ENCODE data around the gene WWOX. TPM values are rescaled to one million over a fixed set of nuclear protein-coding genes. Genes with fewer than 3 reads are reported as not detected.
"Not testable (repeated sequence)": the region's sequence is repeated elsewhere in the genome, so short reads cannot be mapped to it uniquely, and the experiment has no call there.

Gene WWOX
- total and polyA plus RNA-seq, 10 donors = 5.9 to 90.3 (median 26.4) TPM

GRCh38 chr16:78596348-78596995 is 497.0 kb downstream of the WWOX start:
- Histone ChIP-seq H3K4me3 (no peak overlapping the region), H3K36me3 (no peaks in the 10 kb centered on the region), H3K27me3 (replicated peaks in 1 of 7) (no peaks in the 10 kb centered on the region), H3K9me3 (no peaks in the 10 kb centered on the region), H3K27ac (no peak overlapping the region), H3K4me1 (no peaks in the 10 kb centered on the region)
- no peak for DNase-seq
- TF ChIP-seq POLR2AphosphoS5 (IDR thresholded peaks at IDR 0.05) (no peak), POLR2A (IDR thresholded peaks at IDR 0.05) (no peak)
- TF ChIP-seq, protein P1, sequence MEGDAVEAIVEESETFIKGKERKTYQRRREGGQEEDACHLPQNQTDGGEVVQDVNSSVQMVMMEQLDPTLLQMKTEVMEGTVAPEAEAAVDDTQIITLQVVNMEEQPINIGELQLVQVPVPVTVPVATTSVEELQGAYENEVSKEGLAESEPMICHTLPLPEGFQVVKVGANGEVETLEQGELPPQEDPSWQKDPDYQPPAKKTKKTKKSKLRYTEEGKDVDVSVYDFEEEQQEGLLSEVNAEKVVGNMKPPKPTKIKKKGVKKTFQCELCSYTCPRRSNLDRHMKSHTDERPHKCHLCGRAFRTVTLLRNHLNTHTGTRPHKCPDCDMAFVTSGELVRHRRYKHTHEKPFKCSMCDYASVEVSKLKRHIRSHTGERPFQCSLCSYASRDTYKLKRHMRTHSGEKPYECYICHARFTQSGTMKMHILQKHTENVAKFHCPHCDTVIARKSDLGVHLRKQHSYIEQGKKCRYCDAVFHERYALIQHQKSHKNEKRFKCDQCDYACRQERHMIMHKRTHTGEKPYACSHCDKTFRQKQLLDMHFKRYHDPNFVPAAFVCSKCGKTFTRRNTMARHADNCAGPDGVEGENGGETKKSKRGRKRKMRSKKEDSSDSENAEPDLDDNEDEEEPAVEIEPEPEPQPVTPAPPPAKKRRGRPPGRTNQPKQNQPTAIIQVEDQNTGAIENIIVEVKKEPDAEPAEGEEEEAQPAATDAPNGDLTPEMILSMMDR (IDR thresholded peaks at IDR 0.05 in 8 of 11, conservative IDR thresholded peaks at IDR 0.05 in 3 of 11) = no peak
- intact Hi-C loops (cut with DNase I; ENCODE audit: low total_unique reads) = no loop called here
- 91 to 95% (median 94%) methylated on average over 10 of the region's 10 CpGs for WGBS, 5 donors

GRCh38 chr16:78596996-78597422 is 497.6 kb downstream of the WWOX start:
- 93 to 98% (median 95%) methylated on average over 9 of the region's 9 CpGs for WGBS, 5 donors
- H3K27me3 ChIP-seq (replicated peaks in 1 of 7) = no peaks in the 10 kb centered on the region
- intact Hi-C loops (cut with DNase I; ENCODE audit: low total_unique reads) = no loop called here

DNA sequence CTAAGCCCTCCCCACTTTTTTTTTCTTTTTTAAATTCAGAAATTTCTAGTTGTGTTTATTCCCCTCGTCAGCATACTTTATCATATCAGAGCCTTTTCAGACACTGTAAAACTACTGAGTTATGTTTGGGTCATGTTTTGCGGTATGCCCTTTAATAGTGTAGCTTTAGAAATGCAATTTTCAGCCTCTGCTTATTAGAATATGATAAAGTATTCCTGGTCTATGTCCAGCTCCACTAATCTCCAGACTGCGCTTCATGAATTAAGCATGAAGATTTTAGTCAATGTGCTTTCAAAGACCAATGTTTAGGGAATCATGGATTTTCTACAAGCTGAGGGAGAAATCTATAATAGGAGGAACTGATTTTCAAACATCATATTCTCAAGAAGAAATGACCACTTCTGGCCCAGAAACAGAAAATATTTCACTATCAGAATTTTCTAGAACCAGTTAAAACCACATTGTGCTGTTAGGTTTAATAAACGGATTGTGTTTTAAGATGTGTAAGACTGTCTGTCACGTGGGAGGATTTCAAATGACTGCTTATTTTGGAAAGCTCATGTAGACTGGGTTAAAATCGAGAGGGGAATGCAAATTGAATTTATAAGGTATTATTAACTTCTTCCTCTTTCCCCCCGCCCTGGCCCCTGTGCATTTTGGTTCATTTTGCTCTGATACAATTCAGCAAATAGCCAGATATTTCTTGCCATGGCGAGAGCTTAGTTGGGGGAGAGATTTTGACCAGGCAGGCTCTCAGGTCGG is 498.5 kb downstream of the WWOX start:
- Histone ChIP-seq H3K27me3 (replicated peaks in 1 of 7) (no peaks in the 10 kb centered on the region), H3K9me3 (no peaks in the 10 kb centered on the region), H3K4me3 (no peak overlapping the region), H3K4me1 (peaks cover 0 to 4% (median 0%) of the 10 kb centered on the region in 6 donors), H3K36me3 (no peaks in the 10 kb centered on the region), H3K27ac (no peak overlapping the region)
- intact Hi-C loops (cut with DNase I; ENCODE audit: low total_unique reads) = no loop called here
- TF ChIP-seq POLR2AphosphoS5 (IDR thresholded peaks at IDR 0.05) = no peak
- TF ChIP-seq, protein P1 (IDR thresholded peaks at IDR 0.05 in 8 of 11, conservative IDR thresholded peaks at IDR 0.05 in 3 of 11) = no peak
- TF ChIP-seq POLR2A (IDR thresholded peaks at IDR 0.05) = no peak
- no peak for DNase-seq
- 82 to 88% (median 86%) methylated on average over 9 of the region's 9 CpGs for WGBS, 5 donors

More at GRCh38 chr16:78596996-78597422, 497.6 kb downstream of the WWOX start:
- DNase-seq = no peak
- TF ChIP-seq POLR2A (IDR thresholded peaks at IDR 0.05) = no peak
- TF ChIP-seq POLR2AphosphoS5 (IDR thresholded peaks at IDR 0.05) = no peak
- TF ChIP-seq, protein P1 (IDR thresholded peaks at IDR 0.05 in 8 of 11, conservative IDR thresholded peaks at IDR 0.05 in 3 of 11) = no peak
- Histone ChIP-seq H3K9me3 (no peaks in the 10 kb centered on the region), H3K4me3 (no peak overlapping the region), H3K36me3 (no peaks in the 10 kb centered on the region), H3K27ac (no peak overlapping the region), H3K4me1 (no peaks in the 10 kb centered on the region)

GRCh38 chr16:78599271-78599670 is 499.8 kb downstream of the WWOX start:
- Histone ChIP-seq H3K36me3 (no peaks in the 10 kb centered on the region), H3K4me3 (no peak overlapping the region), H3K27ac (no peak overlapping the region), H3K4me1 (peaks cover 0 to 4% (median 0%) of the 10 kb centered on the region in 6 donors), H3K27me3 (replicated peaks in 1 of 7) (no peaks in the 10 kb centered on the region), H3K9me3 (no peaks in the 10 kb centered on the region)
- DNase-seq = no peak
- WGBS, 5 donors = 84 to 95% (median 90%) methylated on average over 3 to 4 of the region's 4 CpGs
- TF ChIP-seq POLR2AphosphoS5 (IDR thresholded peaks at IDR 0.05) (no peak), POLR2A (IDR thresholded peaks at IDR 0.05) (no peak)
- TF ChIP-seq, protein P1 (IDR thresholded peaks at IDR 0.05 in 8 of 11, conservative IDR thresholded peaks at IDR 0.05 in 3 of 11) = no peak
- intact Hi-C loops (cut with DNase I; ENCODE audit: low total_unique reads) = no loop called here

DNA sequence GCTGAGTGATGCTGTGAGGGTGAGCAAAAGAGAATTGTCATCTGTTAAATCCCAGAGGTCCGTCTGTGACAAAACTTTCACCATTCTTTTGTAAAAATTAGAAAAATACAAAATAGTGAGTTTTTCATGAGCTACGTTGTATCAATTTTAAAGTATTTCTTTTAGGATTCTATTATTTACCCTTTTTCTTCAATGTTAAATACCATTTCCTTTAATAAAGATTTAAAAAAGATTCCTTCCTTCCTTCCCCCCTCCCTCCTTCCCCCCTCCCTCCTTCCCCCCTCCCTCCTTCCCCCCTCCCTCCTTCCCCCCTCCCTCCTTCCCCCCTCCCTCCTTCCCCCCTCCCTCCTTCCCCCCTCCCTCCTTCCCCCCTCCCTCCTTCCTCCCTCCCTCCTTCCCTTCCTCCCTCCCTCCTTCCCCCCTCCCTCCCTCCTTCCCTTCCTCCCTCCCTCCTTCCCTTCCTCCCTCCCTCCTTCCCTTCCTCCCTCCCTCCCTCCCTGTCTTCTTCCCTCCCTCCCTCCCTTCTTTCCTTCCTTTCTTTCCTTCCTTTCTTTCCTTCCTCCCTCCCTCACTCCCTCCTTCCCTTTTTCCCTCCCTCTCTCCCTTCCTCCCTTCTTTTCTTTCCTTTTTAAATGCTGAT is 505.1 kb downstream of the WWOX start:
- H3K9me3 ChIP-seq; intact Hi-C loops (cut with DNase I; ENCODE audit: low total_unique reads); H3K27me3 ChIP-seq (replicated peaks in 1 of 7); H3K27ac ChIP-seq; DNase-seq; H3K4me3 ChIP-seq; H3K36me3 ChIP-seq: not testable (repeated sequence)
- WGBS, 5 donors = 86 to 93% (median 90%) methylated on average over 2 of the region's 2 CpGs
- H3K4me1 ChIP-seq = peaks cover 0 to 25% (median 13%) of the 10 kb centered on the region in 6 donors
